ENCODE measurements around the gene PDGFRA.

GRCh38 chr4:54282837-54283236 is 53.7 kb downstream of the PDGFRA start:
- TF ChIP-seq POLR2A (IDR thresholded peaks at IDR 0.05; ENCODE audit: borderline replicate concordance, extremely low read depth, insufficient read depth, insufficient read length) (no peak), POLR2AphosphoS5 (IDR thresholded peaks at IDR 0.05; ENCODE audit: low read depth, low read length) (no peak), EZH2phosphoT487 (IDR thresholded peaks at IDR 0.05; ENCODE audit: borderline replicate concordance) (no peak)
